Fibroblast of lung (primary cell): ENCODE data around the gene CLASP2. TPM values are rescaled to one million over a fixed set of nuclear protein-coding genes. Genes with fewer than 3 reads are reported as not detected.
A peak's percentile ranks its signal among the peaks of the same experiment; 100 is the strongest.

Source experiments
- DNase-seq, 2 donors: peaks; one replicate each; pipeline versions ENCODE4 v3.0.0 to v3.0.0-alpha.2; 2010; ENCODE audit warnings: low read depth in 2 of 2
- H2AFZ ChIP-seq: 2 replicates; pipeline ENCODE4 v1.5.1; 2012; ENCODE audit warnings: low read length, control low read depth, inconsistent platforms
- H3K27ac ChIP-seq: 2 replicates; pipeline ENCODE4 v1.5.1; 2011; ENCODE audit warnings: low read length, control low read depth; ENCODE audit not compliant: insufficient read depth
- H3K27me3 ChIP-seq: 2 replicates; pipeline ENCODE4 v1.5.1; 2011; ENCODE audit warnings: mild to moderate bottlenecking, low read length; ENCODE audit not compliant: control insufficient read depth, insufficient read depth
- H3K36me3 ChIP-seq: 2 replicates; pipeline ENCODE4 v1.5.1; 2011; ENCODE audit warnings: low read length; ENCODE audit not compliant: control insufficient read depth, insufficient read depth
- H3K4me1 ChIP-seq: 2 replicates; pipeline ENCODE4 v1.5.1; 2011; ENCODE audit warnings: low read length; ENCODE audit not compliant: control insufficient read depth, insufficient read depth; ENCODE audit errors: extremely low read depth
- H3K4me2 ChIP-seq: 2 replicates; pipeline ENCODE4 v1.5.1; 2011; ENCODE audit warnings: low read length, control low read depth; ENCODE audit not compliant: insufficient read depth; ENCODE audit errors: extremely low read depth
- H3K4me3 ChIP-seq, 4 experiments: fragments of 200-600 bp in 1 of 4; sonication (generic) in 1 of 4; replicated peaks in 1 of 4; 2 replicates each; pipeline ENCODE4 v1.5.1; 2011 to 2016; ENCODE audit warnings: low read length in 4 of 4, low read depth in 3 of 4, mild to moderate bottlenecking in 3 of 4, control low read depth in 2 of 4, inconsistent platforms in 1 of 4, mixed read lengths in 1 of 4; ENCODE audit not compliant: insufficient read depth in 1 of 4; ENCODE audit errors: control extremely low read depth in 1 of 4
- H3K79me2 ChIP-seq: 2 replicates; pipeline ENCODE4 v1.5.1; 2012; ENCODE audit warnings: mild to moderate bottlenecking, low read length, inconsistent platforms; ENCODE audit not compliant: control insufficient read depth, insufficient read depth
- H3K9ac ChIP-seq: 2 replicates; pipeline ENCODE4 v1.5.1; 2011; ENCODE audit warnings: mild to moderate bottlenecking, low read length, control low read depth; ENCODE audit not compliant: insufficient read depth
- H3K9me3 ChIP-seq: 2 replicates; pipeline ENCODE4 v1.5.1; 2012; ENCODE audit warnings: low read depth, low read length; ENCODE audit not compliant: control insufficient read depth, insufficient read depth
- H4K20me1 ChIP-seq: 2 replicates; pipeline ENCODE4 v1.5.1; 2011; ENCODE audit warnings: low read length; ENCODE audit not compliant: control insufficient read depth, insufficient read depth; ENCODE audit errors: extremely low read depth
- EZH2 ChIP-seq: IDR thresholded peaks from 2 replicates; pipeline ENCODE4 v1.5.1; 2012; ENCODE audit warnings: low read length, control low read depth, mild to moderate bottlenecking; ENCODE audit errors: missing control alignments
- polyA plus RNA-seq, 2 donors: library from polyadenylated mRNA; depleted of rRNA in 1 of 2; stranded (reverse) in 1 of 2; unstranded in 1 of 2; fragments of >200 nt; gene quantifications; 2 replicates each; pipeline ENCODE4 v1.2.1, GENCODE V29; 2011 to 2012; ENCODE audit warnings: missing spikeins in 1 of 2
- total RNA-seq: library from RNA; depleted of rRNA; stranded (reverse); fragments of >200 nt; gene quantifications from 2 replicates; pipeline ENCODE4 v1.2.1, GENCODE V29; 2014
- TF ChIP-seq, protein P1 (sequence below), 2 donors: IDR thresholded peaks in 1 of 2; conservative IDR thresholded peaks in 1 of 2; 1 replicate in 1 of 2; 2 replicates in 1 of 2; pipeline ENCODE4 v1.5.1; 2011 to 2012; ENCODE audit warnings: low read length in 2 of 2, control low read depth in 1 of 2, inconsistent platforms in 1 of 2, low read depth in 1 of 2, mild to moderate bottlenecking in 1 of 2

The CLASP2 gene
- total and polyA plus RNA-seq, 2 donors (not counting 1 experiment from before 2014, with no cell fraction given): 31.8 to 62.6 TPM

- H2AFZ ChIP-seq: no peak overlapping the region
Measured at GRCh38 chr3:33488246-33488645, 229.8 kb downstream of the CLASP2 start.

DNA sequence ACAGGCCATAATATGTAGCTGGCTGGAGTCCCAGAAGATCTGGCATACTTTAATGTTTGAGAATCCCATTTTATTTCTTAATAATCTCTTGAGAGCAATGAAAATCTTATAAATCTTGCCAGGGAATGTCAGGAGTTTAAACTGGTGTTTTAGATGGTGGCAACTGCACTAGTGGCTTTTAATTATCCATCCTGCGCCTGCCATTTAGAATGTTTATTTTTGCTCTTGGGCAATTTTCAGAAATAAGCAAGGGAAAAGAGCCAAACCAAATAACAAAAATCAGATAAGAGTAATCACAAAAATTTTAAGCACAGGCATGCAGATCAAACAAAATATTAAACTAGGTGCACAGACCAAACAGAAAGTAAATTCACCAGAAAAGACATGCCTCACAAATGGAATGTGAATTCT, 235.9 kb downstream of the CLASP2 start:
- Histone ChIP-seq H4K20me1 (no peaks in the 10 kb centered on the region), H3K27ac (no peak overlapping the region), H3K4me2 (no peak overlapping the region), H3K36me3 (no peaks in the 10 kb centered on the region), H3K4me3 (no peak overlapping the region), H3K4me1 (no peaks in the 10 kb centered on the region), H2AFZ (no peak overlapping the region), H3K27me3 (no peaks in the 10 kb centered on the region), H3K9me3 (no peaks in the 10 kb centered on the region), H3K9ac (no peak overlapping the region), H3K79me2 (no peaks in the 10 kb centered on the region)
- TF ChIP-seq, protein P1, sequence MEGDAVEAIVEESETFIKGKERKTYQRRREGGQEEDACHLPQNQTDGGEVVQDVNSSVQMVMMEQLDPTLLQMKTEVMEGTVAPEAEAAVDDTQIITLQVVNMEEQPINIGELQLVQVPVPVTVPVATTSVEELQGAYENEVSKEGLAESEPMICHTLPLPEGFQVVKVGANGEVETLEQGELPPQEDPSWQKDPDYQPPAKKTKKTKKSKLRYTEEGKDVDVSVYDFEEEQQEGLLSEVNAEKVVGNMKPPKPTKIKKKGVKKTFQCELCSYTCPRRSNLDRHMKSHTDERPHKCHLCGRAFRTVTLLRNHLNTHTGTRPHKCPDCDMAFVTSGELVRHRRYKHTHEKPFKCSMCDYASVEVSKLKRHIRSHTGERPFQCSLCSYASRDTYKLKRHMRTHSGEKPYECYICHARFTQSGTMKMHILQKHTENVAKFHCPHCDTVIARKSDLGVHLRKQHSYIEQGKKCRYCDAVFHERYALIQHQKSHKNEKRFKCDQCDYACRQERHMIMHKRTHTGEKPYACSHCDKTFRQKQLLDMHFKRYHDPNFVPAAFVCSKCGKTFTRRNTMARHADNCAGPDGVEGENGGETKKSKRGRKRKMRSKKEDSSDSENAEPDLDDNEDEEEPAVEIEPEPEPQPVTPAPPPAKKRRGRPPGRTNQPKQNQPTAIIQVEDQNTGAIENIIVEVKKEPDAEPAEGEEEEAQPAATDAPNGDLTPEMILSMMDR (conservative IDR thresholded peaks at IDR 0.05 in 1 of 2, IDR thresholded peaks at IDR 0.05 in 1 of 2; ENCODE audit: low read depth in 1 of 2, low read length in 2 of 2): no peak
- TF ChIP-seq EZH2: no peak
- peak; percentile 18 to 69 for DNase-seq

More at GRCh38 chr3:33488246-33488645, 229.8 kb downstream of the CLASP2 start:
- Histone ChIP-seq H3K27me3 (no peaks in the 10 kb centered on the region), H3K36me3 (no peaks in the 10 kb centered on the region), H4K20me1 (no peaks in the 10 kb centered on the region), H3K4me2 (no peak overlapping the region), H3K9me3 (no peaks in the 10 kb centered on the region), H3K4me1 (no peaks in the 10 kb centered on the region), H3K79me2 (no peaks in the 10 kb centered on the region), H3K27ac (no peak overlapping the region), H3K9ac (no peak overlapping the region), H3K4me3 (no peak overlapping the region)
- TF ChIP-seq EZH2: no peak
- TF ChIP-seq, protein P1 (conservative IDR thresholded peaks at IDR 0.05 in 1 of 2, IDR thresholded peaks at IDR 0.05 in 1 of 2; ENCODE audit: low read depth in 1 of 2, low read length in 2 of 2): no peak
- DNase-seq: no peak

GRCh38 chr3:33474896-33475295, 243.2 kb downstream of the CLASP2 start:
- H3K9ac ChIP-seq: no peak overlapping the region
- no peaks in the 10 kb centered on the region for H4K20me1 ChIP-seq
- no peak for TF ChIP-seq EZH2
- TF ChIP-seq, protein P1 (conservative IDR thresholded peaks at IDR 0.05 in 1 of 2, IDR thresholded peaks at IDR 0.05 in 1 of 2; ENCODE audit: low read depth in 1 of 2, low read length in 2 of 2): no peak
- no peaks in the 10 kb centered on the region for H3K36me3 ChIP-seq
- no peaks in the 10 kb centered on the region for H3K27me3 ChIP-seq
- H3K4me1 ChIP-seq: no peaks in the 10 kb centered on the region
- no peak for DNase-seq
- H2AFZ ChIP-seq: no peak overlapping the region
- H3K4me2 ChIP-seq: no peak overlapping the region
- no peak overlapping the region for H3K4me3 ChIP-seq
- H3K79me2 ChIP-seq: no peaks in the 10 kb centered on the region
- H3K9me3 ChIP-seq: no peaks in the 10 kb centered on the region
- H3K27ac ChIP-seq: no peak overlapping the region
